B cell (primary cell): ENCODE measurements around the gene FSIP1. TPM values are rescaled to one million over a fixed set of nuclear protein-coding genes. Genes with fewer than 3 reads are reported as not detected.

Experiments
- ATAC-seq: fragments of 200-7000 bp; cut with Tn5 transposase; one replicate; pipeline ENCODE4 v1.10.0; 2021; ENCODE audit warnings: low read depth, mild to moderate bottlenecking, moderate number of reproducible peaks, moderate library complexity
- CTCF ChIA-PET: fragments of 350-600 bp; sonication (Branson Sonifier 250); formaldehyde crosslinking; loops from one replicate; lab custom pipeline; 2021; ENCODE audit warnings: antibody characterized with exemption, inconsistent platforms; lab: Charles Lee
- POLR2A ChIA-PET: fragments of 350-600 bp; sonication (Branson Sonifier 250); formaldehyde crosslinking; loops from one replicate; lab custom pipeline; 2021; ENCODE audit warnings: antibody characterized with exemption; lab: Charles Lee
- DNase-seq: peaks from one replicate; pipeline ENCODE4 v3.0.0; 2013
- H2AFZ ChIP-seq: 2 replicates; pipeline ENCODE4 v1.6.1; 2012; ENCODE audit warnings: mild to moderate bottlenecking, low read depth, low read length; ENCODE audit not compliant: insufficient read depth, poor library complexity, severe bottlenecking
- H3K27ac ChIP-seq, 2 donors: 1 replicate in 1 of 2; 2 replicates in 1 of 2; pipeline ENCODE4 v1.5.1; 2012 to 2013; ENCODE audit warnings: low read length in 2 of 2, mild to moderate bottlenecking in 2 of 2, moderate library complexity in 1 of 2
- H3K27me3 ChIP-seq, 4 experiments: fragments of 200-600 bp in 1 of 4; sonication (generic) in 1 of 4; replicated peaks in 1 of 4; 1 replicate in 2 of 4; 2 replicates in 2 of 4; pipeline versions ENCODE4 v1.6.1 to v1.7.0; 2013 to 2016; ENCODE audit warnings: low read length in 3 of 4, mild to moderate bottlenecking in 2 of 4, mixed read lengths in 1 of 4, moderate library complexity in 1 of 4; ENCODE audit not compliant: insufficient read depth in 4 of 4, control insufficient read depth in 3 of 4; ENCODE audit errors: control extremely low read depth in 1 of 4
- H3K36me3 ChIP-seq, 2 experiments: replicated peaks in 1 of 2; 1 replicate in 1 of 2; 2 replicates in 1 of 2; pipeline versions ENCODE4 v1.6.1 to v1.7.1; 2013; ENCODE audit warnings: low read length in 1 of 2; ENCODE audit not compliant: insufficient read depth in 2 of 2, control insufficient read depth in 1 of 2; ENCODE audit errors: control extremely low read depth in 1 of 2, extremely low read depth in 1 of 2
- H3K4me1 ChIP-seq, 2 donors: fragments of 200-600 bp in 1 of 2; sonication (generic) in 1 of 2; 1 replicate in 1 of 2; 2 replicates in 1 of 2; pipeline versions ENCODE4 v1.5.1 to v1.6.1; 2013 to 2017; ENCODE audit warnings: low read length in 2 of 2; ENCODE audit not compliant: control insufficient read depth in 2 of 2, insufficient read depth in 2 of 2
- H3K4me2 ChIP-seq: replicated peaks from 2 replicates; pipeline ENCODE3; 2012; ENCODE audit warnings: mild to moderate bottlenecking, low read depth, low read length; ENCODE audit not compliant: poor library complexity, severe bottlenecking
- H3K4me3 ChIP-seq, 5 experiments: fragments of 200-600 bp in 1 of 5; sonication (generic) in 1 of 5; 1 replicate in 3 of 5; 2 replicates in 2 of 5; pipeline versions ENCODE4 v1.5.1 to v1.7.0; 2011 to 2016; ENCODE audit warnings: low read length in 4 of 5, mild to moderate bottlenecking in 4 of 5, low read depth in 2 of 5, control low read depth in 1 of 5, moderate library complexity in 1 of 5; ENCODE audit not compliant: insufficient read depth in 1 of 5; ENCODE audit errors: control extremely low read depth in 1 of 5, extremely low read depth in 1 of 5
- H3K79me2 ChIP-seq: fragments of 200-600 bp; sonication (generic); one replicate; pipeline ENCODE4 v1.6.0; 2016; ENCODE audit warnings: low read length; ENCODE audit not compliant: control insufficient read depth, insufficient read depth
- H3K9ac ChIP-seq: fragments of 200-600 bp; sonication (generic); 2 replicates; pipeline ENCODE4 v1.6.1; 2017; ENCODE audit warnings: mild to moderate bottlenecking, low read length, moderate library complexity
- H3K9me3 ChIP-seq, 3 donors: one replicate each; pipeline versions ENCODE4 v1.6.1 to v1.7.1; 2013; ENCODE audit warnings: low read length in 2 of 3; ENCODE audit not compliant: control insufficient read depth in 2 of 3, insufficient read depth in 1 of 3; ENCODE audit errors: control extremely low read depth in 1 of 3
- H4K20me1 ChIP-seq: 2 replicates; pipeline ENCODE4 v1.6.0; 2012; ENCODE audit warnings: mild to moderate bottlenecking, low read length; ENCODE audit not compliant: insufficient read depth, control insufficient read depth, poor library complexity, severe bottlenecking
- H3K27ac Mint-ChIP-seq: one replicate; pipeline ENCODE4 v1.8.0; 2021; ENCODE audit warnings: mixed read lengths
- H3K27me3 Mint-ChIP-seq: one replicate; pipeline ENCODE4 v1.8.0; 2021; ENCODE audit warnings: mixed read lengths
- H3K4me1 Mint-ChIP-seq: one replicate; pipeline ENCODE4 v1.8.0; 2021; ENCODE audit warnings: mixed read lengths
- H3K4me3 Mint-ChIP-seq: one replicate; pipeline ENCODE4 v1.8.0; 2021; ENCODE audit warnings: mixed read lengths
- H3K9me3 Mint-ChIP-seq: one replicate; pipeline ENCODE4 v1.8.0; 2022; ENCODE audit warnings: mixed read lengths; ENCODE audit not compliant: insufficient read depth
- CTCF ChIP-seq: fragments of 200-600 bp; IDR thresholded peaks from one replicate; pipeline ENCODE4 v1.8.0; 2022; ENCODE audit warnings: antibody characterized with exemption, mild to moderate bottlenecking
- EZH2 ChIP-seq: IDR thresholded peaks from 2 replicates; pipeline ENCODE4 v1.6.1; 2012; ENCODE audit warnings: borderline replicate concordance, low read depth, mild to moderate bottlenecking, moderate library complexity, low read length; ENCODE audit not compliant: insufficient read depth, poor library complexity, severe bottlenecking
- WGBS: methylation state at CpG from one replicate; pipeline ENCODE4 v1.1.5; 2013; ENCODE audit warnings: missing lambda C conversion rate; ENCODE audit not compliant: insufficient coverage; 5-methylcytosine and 5-hydroxymethylcytosine counted together
- intact Hi-C: fragments of 100-400 bp; cut with micrococcal nuclease; formaldehyde crosslinking; loops from one replicate; pipeline ENCODE4 v1.10.0; 2022
- polyA plus RNA-seq: library from polyadenylated mRNA; depleted of rRNA; stranded (reverse); fragments of >200 nt; gene quantifications from 2 replicates; pipeline ENCODE4 v1.2.3, GENCODE V29; 2012
- total RNA-seq, 2 donors: library from RNA; stranded (reverse); fragments of 120-200 nt in 1 of 2; gene quantifications; 1 replicate in 1 of 2; 2 replicates in 1 of 2; pipeline versions ENCODE4 v1.2.3 to v1.2.4, GENCODE V29; 2013 to 2022

The FSIP1 gene
- total and polyA plus RNA-seq, 2 donors (not counting 1 experiment from before 2014, with no cell fraction given), result 0.19 to 0.49 TPM

GRCh38 chr15:39774688-39775267 lies 7.9 kb downstream of the FSIP1 start:
- Mint-ChIP-seq H3K27me3 (peaks cover 20% of the 10 kb centered on the region), H3K4me3 (no peak overlapping the region), H3K27ac (no peak overlapping the region), H3K9me3 (no peaks in the 10 kb centered on the region), H3K4me1 (peaks cover 10% of the 10 kb centered on the region)
- Histone ChIP-seq H3K9me3 (no peaks in the 10 kb centered on the region), H3K27me3 (peaks cover 0 to 5% (median 2%) of the 10 kb centered on the region in 4 experiments), H3K36me3 (no peaks in the 10 kb centered on the region), H3K27ac (no peak overlapping the region), H3K4me3 (peak overlapping the region in 1 of 5 experiments; percentile 8), H3K4me2 (peak overlapping the region; percentile 42), H2AFZ (peak overlapping the region; percentile 30), H3K4me1 (peaks cover 6 to 13% of the 10 kb centered on the region in 2 donors), H3K9ac (no peak overlapping the region), H3K79me2 (no peaks in the 10 kb centered on the region), H4K20me1 (no peaks in the 10 kb centered on the region)
- 21% methylated on average over 2 of the region's 3 CpGs for WGBS
- ChIA-PET CTCF (interaction anchor here (0.7 to 1.1 kb wide), 3 partner anchors 14 to 89 kb away, joined by 3 to 5 read pairs (median 3); no protein-coding TSS in a partner anchor), POLR2A (no interaction called here)
- ATAC-seq (no peak), DNase-seq (peak; percentile 38)
- intact Hi-C loops, result no loop called here
- no peak for TF ChIP-seq CTCF
- no peak for TF ChIP-seq EZH2
